ENCODE data around the gene ADAMTS5.

The ADAMTS5 gene

DNA sequence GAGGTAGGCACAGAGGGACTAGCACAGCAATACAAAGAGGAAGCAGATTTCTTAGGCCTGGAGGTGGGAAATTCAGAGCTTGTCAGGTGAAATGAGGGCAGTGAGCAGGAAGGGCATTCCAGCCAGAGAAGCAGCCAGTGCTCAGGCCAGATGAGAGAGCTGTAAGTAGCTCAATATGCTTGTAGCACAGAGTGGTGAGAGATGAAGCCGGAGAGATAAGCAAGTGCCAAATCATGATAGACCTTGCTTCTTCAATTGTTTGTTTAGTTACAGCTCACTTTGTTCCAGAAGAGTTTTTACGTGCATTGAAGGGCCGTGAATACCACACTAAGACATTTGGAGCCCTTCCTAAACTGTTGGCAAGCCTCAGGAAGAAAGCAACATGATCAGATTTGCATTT is 79.6 kb downstream of the ADAMTS5 start:
- DNase-seq (ENCODE audit: low read depth) = no peak

DNA sequence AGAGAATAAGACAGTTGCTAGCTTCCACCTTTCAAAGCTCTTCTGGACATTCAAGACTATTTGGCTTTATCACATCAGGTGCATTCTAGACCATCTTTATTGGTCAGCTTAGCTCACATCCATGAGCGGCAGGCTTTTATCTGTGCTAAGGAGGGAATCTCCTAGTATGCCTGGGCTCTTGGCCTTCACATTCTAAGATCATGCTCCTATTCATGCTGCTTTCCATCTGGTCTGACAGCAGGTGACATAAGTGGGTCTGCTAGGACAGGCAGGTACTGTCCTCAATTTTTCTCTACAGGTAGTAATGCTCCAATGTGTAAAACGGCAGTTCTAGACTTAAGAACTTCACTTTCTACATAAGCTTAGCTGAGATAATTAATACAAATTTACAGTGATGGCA is 82.5 kb downstream of the ADAMTS5 start:
- DNase-seq (ENCODE audit: low read depth) = no peak

DNA sequence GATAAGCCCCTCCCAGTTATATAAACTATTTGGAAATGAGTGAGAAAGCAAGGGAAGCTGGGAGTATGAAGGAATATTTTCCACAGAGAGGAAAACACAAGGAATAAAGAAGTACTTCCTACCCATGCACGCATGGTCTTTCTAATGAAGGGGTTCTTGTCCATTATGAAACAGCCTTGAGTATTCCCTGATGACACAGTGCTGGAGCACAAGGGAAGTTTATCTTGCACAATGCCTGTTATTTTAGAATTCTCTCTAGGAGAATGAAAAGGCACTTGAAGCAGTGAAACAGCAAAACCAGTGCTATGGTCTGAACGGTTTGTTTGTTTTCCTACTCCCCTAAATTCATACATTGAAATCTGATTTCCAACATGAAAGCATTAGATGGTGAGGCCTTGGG is 83.1 kb downstream of the ADAMTS5 start:
- DNase-seq (ENCODE audit: low read depth) = no peak

DNA sequence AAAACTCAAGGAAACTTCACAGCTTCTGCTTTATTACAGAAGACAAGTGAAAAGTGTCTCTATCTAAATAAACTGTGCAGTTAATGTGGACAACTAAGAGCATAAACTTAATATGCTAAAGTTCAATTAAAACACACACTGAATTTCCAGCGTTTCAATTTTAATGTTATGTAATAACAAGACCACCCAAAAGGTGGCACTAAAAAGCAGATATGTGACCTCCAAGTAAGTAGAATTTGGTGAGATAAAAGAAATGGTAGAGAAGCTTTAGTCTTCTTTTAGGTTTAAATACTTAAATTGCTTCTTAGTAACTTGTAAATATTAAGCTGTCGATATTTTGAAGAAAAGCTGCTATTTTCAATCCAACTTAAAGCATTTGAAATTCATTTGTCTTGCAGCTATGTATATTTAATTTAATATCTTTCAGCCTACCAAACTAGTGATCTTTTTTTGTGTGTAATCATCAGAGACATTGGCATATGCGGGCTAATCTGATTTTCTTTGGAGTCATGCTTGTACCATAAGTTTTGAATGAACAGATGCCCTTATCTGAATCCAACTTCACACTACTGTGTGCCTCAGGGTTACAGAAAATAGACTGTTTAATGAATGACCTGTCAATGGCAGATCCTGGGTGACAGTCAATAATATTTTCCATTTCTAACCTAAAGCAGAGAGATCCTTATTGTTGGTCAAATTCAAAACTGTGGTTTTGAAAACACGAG is 85.2 kb downstream of the ADAMTS5 start:
- DNase-seq (ENCODE audit: low read depth) = no peak

DNA sequence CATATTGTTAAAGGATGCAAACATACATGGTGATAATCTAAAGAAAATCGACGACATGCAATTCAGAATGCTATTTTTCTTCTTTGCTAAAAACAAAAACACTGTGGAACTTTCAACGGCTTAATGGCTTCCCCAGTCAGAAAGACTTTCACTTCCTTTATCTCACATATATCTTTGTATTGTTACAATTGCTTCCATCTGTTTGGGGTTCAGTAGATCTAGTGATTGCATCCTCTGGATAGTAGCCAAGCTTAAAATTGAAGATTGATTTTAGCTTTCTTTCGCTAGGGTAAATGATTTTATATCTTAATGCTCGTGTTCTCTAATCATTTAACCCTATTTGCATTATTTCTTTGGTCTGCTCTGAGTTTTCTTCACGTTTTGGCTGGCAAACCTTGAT is 89.9 kb downstream of the ADAMTS5 start:
- DNase-seq (ENCODE audit: low read depth) = no peak

DNA sequence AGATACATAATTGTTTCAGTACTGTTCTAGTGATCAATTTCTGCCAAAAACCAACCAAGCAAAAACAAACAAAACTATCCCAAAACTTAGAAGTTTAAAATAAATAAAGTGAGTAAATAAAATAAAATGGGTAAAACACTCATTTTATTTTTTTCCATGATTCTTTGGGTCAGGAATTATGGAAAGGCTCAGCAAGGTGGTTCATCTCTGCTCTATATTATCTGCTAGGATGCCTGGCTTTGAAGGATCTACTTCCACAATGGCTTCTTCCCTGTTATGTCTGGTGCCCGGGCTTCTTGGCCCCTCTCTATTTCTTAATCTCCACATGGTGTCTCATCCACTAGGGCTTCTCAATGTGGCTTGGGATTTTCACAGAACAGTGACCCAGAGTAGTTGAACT is 92.5 kb downstream of the ADAMTS5 start:
- DNase-seq (ENCODE audit: low read depth) = no peak
